NAMALWA (cell line): ENCODE data around the gene FLOT1.
A peak's percentile ranks its signal among the peaks of the same experiment; 100 is the strongest.

Experiments used
- DNase-seq: peaks from one replicate; pipeline ENCODE4 v3.0.0-alpha.2; 2015; ENCODE audit warnings: low spot score

Gene FLOT1

DNA sequence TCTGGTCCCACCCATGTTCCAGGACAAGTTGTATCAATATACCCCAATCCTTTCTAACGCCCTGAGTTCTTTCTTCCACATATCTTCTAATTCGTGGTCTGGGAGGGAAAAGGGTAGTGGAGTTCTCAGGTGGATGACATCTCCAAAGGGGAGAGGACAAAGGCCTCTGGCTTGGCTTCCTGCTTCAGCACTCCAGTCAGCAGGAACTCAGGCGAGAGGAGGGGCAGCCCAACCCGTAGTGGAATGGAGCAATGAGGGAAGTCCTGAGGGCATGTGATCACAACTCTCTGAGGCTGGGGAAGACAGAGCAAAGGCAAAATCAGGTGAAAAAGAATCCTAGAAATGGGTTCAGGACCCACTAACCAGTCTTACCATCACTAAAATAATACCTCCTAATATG lies 42.1 kb downstream of the FLOT1 start:
- no peak for DNase-seq

DNA sequence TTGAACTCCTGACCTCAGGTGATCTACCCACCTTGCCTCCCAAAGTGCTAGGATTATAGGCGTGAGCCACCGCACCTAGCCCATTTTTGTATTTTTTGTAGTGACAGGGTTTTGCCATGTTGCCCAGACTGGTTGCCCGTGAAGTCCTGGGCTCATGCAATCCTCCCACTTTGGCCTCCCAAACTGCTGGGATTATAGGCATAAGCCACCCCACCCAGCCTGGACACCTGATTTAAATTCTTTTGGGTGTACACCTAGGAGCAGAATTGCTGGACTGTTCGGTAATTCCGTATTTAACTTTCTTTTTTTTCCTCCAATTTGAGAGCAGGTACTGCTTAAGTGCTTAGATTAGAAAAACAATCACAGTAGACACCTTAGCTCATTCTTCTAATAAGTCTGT lies 46.1 kb downstream of the FLOT1 start:
- DNase-seq: no peak

DNA sequence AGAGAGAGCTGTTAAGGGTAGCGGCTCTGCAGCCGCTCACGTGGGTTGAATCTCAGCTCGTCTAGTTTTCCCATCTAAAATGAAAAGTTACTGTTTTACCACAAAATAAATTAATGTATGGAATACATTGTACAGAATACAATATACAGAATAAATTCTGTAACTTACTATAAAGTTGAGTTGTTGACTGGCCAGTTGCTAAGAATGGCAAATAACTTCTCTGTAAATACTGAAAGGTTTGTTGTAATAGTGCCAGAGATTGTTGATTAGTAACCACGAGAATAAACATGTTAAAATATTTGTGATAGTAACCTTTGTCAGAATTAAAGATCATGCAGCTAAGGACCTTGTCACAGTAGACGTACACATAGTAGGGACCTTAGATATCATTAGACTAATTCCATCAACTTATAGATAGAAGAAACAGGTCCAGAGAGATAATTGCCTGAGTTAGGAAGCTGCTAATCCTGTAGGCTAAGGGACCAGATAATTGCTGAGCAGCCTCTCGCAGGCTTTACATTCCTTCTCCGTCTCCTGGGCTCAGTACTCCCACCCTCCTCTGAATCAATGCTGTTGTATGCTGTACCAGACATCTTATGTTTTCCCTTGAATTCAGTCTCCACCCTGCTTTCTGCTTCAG lies 51.2 kb downstream of the FLOT1 start:
- DNase-seq: peak; percentile 31

DNA sequence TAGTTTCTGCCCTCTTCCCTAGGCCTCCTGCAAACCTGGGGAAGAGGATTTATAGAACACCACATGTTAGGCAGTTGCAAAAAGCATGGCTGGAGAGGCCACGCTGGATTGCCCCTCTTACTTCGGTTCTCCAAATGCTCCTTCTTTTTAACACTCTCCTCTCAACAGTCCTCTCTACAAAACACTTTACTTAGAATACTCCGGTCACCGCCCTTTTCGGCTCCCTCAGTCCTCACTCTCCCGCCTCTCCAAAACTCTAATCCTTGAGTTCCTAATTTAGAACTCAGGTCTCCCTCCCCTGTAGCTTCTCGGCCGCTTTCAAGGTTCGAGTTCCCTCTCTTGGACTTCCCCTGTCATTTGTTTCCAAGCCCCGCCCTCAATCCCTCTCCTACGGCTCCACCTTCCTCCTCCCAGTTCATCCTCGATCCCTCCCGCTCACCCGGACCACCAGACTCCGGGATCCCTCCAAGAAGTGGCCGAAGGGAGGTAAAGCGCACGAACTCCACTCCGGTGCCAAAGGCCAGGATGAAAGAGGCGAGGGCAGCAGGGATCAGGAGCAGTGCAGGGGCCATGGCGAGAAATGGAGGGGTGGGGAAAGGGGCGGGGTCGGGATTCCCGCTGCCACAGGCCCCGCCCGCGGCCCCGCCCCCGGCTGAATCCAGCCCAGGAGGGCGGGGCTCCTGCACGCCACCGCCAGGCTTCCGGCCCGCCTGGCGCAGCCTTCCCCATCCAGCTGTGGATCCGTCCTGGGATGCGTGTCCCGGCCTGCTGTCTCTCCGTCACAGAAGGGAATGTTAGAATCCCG lies 51.9 kb downstream of the FLOT1 start, which contains the start of gene NRM:
Gene NRM (minus strand): TSS at position 582 of the 805 bp plus-strand sequence. CDS start 10 bp downstream, at position 572.
- peak; percentile 79 for DNase-seq

DNA sequence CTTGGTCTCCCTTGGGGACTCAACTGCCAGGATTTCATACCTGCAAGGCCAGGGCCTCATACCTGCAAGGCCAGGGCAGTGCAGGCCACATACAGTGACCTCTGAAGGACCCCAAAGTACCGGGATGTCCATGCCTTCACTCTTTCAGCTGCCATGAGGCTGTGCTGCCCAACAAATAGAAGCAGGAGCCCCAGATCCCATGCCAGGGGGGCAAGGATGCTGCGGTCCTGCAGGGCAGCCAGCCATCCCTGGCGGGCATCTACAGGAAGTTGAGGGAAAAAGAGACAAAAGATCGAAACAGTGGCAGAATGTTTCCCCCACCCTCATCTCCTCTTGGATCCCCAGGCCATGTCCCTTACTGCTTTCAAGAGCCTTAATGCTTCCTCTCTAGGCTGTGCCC lies 52.5 kb downstream of the FLOT1 start:
- DNase-seq: no peak

DNA sequence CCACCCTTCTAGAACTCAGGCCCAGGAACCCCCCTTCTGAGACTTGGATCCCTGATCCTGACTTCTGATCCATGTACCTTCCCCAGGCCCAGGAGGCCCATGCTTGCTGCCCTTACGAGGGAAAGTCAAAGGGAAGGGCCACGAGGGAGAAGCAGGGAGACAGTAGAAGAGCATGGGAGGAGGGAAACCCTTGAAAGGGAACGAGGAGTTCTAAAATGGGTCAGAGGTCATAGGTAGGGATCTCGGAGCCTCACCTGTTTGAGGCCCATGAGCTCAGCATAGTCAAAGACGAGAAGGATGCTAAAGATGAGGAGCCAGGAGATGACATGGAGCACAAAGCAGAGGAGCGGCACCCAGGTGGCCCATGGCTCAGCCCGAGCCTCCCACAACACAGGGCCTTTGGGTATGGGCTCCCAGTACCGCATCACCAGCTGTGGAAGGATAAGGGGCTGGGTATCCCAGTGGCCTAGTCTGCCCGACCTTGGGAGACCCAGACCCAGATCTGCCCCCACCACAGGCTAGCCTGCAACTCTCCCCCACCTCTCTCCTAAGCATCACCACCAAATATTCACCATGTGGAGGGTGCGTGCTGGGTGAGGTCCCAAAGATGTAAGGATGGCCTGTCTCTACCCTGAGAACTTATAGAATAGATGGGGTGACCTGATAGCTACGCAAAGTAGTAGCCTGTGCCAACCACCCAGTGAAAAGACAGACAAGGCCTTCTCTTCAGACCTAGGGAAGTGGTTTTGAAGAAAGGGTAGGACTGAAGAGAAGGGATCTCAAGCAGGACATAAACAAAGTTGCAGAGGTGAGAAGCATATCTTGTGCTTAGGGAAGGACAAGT lies 53.2 kb downstream of the FLOT1 start:
- DNase-seq: peak; percentile 36

DNA sequence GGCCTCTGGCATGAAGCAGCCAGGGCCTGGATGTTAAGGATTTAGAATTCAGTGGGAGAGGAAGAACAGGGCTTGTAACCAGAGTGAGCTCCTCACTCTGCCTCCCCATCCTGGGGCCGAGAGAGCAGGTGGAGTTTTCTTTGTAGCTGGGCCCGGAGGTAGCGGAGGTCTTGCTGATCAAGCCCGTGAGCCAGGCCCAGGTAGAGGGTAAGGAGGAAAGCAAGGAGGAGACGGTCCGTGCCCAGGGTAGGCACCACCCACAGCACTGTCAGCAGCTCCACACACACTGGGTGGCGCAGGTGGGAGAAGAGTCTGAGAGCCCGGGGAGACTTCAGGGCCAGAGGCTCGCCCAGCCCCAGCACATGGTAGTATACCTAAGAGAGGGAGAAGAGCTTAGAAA lies 53.9 kb downstream of the FLOT1 start:
- peak; percentile 70 for DNase-seq

DNA sequence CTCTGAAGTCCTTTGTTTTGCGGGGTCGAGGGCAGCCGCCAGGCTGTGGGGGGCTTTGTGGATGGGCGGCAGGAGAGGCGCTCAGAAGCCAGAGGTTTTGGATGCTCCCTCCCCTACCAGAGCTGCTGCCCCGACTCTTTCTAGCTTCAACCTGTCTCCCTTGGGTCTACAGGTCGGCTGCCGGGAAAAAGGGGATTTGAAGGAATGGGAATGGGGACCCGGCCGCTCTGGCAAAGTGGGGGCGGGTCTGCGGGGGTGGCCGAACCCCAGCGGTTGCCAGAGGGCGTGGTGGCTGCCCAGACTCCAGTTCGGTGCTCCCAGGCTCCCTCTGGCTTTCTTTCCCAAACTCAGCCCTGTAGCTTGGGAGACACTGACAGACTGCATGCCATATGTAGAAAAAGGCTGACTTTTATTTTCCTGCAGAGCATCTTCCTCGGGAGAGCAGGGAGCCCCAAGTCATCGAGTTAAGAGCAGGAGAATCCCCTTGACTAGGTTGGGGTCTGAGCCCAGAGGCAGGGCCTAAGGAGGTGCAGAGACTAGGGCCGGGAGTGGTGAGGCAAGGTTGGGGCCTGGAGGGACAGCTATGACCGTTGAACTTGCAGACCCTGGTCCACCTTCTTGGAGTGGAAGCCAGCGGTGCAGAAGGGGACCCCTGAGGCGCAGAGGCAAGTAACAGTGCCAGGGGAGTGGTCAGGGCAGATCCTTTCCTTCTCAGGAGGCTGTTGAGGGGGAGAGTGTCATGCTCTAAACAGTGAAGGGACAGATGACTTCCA lies 54.6 kb downstream of the FLOT1 start:
- DNase-seq: peak; percentile 42

DNA sequence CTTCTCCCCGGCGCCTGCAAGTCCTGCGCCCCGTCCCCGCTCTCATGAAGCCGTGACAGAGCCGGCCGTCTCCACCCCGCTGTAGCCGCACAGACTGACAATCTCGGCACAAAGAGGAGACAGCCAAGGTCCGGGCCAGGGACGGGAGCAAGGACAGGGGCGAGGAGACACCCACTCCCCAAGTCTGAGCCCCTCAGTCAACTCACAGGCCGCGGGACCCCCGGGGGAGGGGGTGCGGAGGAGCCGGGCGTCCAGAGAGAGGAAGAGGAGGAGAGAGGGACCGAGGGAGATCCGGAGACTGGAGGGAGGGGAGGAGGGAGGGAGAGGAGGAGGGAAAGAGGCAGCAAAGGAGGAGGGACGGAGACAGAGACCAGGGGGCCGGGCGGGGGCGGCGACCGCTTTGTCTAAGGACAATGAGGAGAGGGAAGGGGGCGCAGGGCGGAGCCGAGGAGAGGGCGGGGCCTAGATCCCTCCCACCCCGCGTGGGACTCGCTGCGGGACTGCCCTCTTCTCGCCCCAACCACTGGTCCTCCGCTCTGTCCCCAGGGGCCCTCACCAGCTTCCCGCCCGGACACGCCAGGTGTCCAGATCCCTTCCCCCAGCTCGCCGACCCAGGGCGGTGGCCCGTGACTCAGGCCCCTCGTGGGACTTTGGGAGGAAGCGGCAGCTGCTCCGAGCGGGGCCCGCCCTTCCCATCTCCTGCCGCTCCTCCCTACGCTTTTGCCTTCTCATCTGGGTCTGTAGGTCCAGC lies 55.4 kb downstream of the FLOT1 start:
- peak; percentile 91 for DNase-seq

DNA sequence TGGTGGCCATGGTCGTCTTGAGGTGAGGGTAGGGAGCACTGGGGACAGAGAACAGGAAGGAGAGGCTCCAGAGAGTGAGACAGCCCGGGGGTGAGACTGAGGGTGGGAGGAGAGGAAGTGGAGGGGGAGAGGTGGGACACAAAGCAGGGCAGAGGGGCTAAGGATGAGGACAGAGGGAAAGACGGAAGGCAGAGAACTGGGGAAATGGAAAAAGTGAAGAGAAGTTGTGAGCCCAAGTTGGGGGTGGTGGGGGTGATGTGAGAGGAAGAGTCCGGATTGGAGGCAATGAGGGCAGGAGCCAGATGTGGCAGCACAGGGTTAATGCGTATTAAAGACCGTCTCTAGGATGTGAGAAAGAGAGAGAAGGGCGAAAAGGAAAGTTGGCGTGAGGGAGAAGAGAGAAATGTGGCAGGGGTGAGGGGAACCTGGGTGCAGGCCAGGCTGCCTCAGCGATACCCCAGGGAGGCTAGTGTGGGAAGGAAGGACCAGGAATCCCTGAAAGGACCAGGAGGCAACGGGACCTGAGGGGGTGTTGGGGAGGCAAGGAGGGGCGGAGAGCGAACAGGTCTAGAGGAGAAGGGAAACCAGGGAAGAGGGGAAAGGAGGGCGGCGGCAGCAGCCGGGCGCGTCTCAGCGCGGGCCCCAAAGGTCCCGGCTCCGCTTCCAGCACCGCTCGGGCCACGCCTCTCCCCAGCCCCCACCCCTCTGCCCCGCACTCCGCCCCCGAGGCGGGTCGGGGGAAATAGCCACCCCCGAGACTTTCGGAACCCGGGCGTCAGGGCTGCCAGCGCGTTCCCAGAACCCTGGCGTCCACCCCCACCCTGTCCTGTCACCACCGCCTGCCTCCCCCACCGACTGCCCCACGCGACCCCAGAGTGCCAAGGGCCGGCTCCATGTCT lies 56.2 kb downstream of the FLOT1 start, which contains the start of gene PPP1R18:
Gene PPP1R18 (minus strand): TSS at position 637 of the 899 bp plus-strand sequence. CDS start 627 bp downstream, at position 10.
- peak; percentile 71 for DNase-seq

DNA sequence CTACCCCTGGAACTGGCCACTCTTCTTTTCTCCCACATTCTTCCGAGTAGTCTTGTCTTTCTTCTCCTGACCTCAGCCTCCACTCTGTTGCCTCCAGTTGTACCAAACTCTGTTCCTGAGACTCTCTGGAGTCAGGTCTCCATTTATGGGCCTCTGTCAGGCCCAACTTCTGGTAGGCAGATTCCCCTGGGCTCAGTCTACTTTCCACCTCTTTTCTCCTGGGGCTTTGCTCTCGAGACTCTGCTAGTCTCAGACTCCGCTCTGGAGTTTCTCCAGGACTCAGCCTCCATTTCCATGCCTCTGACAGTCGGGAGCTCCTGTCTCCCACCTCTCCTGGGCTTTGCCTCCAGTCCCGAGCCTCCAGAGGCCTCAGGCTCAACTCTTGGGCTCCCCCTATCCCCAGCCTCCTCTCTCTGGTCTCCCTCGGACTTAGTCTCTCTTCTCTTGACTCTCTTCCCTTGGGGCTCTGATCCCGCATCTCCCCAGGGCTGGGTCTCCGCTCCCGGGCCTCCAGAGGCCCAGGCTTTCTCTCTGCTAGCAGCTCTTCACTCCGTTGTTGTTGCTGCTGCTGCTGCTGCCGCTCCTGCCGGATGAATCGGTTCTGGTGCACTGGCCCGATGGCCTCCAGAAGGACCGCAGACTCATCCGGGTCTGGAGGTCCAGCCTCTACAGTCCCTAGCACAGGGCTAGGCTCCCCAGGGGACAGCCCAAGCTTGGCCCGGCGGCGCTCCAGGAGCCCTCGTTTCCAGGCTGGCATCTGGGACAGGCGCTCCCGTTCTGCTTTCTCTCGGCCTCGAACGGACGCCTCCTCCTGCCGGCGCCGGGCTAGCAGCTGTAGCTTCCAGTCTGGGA lies 57.1 kb downstream of the FLOT1 start:
- peak; percentile 54 for DNase-seq

DNA sequence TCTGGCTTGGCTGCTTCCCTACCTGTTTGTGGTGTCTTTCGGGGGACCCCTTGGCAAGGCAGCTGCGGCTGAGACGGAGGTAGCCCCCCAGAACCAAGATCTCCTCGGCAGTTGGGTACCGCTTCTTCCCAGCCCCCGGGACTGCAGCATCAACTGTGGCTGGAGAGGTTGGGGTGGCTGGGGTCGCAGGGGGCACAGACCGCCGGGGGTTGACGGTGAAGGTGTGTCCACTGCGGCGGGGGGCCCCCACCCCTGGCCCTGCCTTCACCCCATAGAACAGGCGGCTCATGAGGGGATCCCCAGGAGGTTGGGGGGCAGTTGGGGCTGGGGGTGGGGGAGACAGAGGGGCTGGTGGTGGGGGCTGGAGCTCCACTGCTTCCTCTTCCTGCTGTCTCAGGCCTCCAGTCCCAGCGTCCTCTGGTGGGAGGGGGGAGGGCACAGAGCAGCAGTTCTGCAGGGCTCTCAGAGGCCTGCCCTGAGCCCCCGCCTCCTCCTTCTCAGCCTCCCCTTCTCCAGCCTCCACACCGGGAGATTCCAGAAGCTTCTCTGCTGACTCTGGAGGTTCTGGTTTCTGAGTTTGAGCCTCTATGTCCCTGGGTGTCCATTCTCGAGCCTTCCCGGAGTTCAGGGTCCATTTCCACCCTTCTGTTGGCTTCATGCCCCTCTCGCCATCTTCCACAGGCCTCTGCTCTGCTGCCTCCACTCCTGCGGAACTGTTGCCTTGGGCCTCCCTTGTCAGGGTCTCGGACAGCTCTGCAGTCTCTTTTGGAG lies 57.9 kb downstream of the FLOT1 start:
- peak; percentile 64 for DNase-seq

DNA sequence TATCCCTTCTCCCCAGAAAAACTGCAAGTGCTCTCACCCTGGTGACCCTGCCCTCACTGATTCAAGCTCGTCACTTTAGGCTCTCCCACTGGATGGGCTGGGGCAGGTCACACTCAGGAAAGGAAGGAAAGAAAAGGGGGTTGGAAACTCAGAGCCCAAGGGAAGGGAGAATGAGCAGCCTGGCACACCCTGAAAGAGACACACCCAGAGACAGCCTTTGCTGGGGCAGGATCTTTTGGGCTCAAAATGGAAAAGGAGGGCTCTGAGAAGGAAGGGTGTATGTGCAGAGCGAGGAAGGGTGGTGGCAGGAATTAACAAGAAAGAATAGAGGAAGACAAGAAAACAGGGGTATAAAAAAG lies 58.5 kb downstream of the FLOT1 start:
- peak; percentile 45 for DNase-seq

DNA sequence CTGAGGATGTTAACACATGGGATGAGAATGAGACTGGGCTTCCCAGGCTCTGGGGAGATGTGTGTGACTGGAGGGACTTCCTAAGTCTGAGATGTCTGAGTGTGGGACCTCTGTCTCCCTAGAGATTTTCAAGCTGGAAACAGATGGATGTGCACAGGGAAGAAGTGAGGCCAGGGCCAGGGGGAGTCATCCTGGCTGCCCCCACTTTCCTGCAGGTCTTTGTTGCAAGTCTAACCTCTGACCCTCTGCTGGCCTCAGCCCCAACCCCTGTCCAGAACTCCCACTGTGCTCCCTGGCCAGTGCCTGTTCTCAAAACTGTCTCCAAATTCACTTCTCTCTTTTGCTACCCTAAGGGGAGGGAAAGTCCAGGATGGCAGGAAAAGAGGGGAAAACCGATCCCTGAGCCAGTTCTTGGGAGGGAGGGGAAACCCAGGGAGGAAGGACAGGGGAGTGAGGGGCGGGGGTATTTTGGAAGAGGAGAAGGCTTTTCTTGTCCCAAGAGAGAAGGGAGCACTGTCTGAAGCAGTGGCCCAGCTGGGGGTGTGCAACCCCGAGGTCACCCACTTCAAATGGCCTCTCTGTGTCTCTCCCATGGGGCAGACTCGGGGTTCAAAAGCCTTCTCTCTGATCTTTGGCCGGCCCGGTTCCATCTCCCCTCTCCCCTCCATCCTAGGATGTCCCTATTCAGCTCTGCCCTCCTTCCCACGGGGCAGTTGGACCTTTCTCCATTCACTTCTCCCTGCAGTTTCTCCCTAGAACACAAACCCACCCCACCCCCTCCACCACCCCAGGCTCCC lies 59.1 kb downstream of the FLOT1 start:
- peak; percentile 29 for DNase-seq

DNA sequence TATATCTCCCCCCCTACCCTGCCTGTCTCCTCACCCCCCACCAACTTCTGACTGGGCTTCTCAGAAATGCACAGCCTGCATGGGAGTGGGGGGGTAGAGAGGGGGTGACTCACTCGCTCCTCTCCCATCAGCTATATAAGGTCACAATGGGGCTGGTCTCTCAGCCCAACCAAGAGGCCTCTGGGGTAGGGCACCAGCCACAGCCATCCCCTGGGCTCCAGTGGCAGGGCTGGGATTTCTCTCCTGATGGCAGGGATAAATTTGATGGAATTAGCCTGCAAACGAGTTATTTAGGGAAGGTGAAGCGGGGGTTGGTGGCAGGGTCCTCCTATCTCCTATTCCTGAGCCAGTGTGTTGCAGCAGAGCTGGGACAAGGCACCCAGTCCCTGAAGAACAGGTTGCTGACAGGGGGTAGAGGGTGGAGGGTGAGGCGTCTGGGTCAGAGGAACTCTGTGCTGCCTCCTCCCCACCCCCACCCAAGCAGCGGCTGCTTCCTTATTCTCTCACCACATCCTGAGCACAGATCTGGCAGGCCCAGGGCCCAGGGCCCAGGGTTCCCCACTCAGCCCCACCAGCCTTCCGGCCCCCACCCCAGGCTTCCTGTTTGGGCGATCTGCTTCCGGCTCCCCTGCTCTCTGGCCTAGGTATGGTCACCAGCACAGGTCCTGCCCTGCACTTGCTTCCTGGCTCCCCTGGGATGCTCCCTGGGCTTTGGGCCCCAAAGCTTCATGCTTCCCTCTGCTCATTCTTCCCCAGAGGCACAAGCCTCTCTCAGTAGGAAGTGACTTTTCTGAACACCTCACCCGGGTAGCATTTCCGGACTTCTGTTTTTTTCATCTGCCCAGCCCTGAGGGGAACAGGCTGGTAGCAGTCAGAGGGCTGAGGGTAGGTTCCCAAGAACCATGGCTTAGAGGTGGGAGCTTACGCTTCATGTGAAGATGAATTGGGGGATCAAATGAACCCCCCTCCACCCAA lies 60.1 kb downstream of the FLOT1 start:
- DNase-seq: peak; percentile 88

DNA sequence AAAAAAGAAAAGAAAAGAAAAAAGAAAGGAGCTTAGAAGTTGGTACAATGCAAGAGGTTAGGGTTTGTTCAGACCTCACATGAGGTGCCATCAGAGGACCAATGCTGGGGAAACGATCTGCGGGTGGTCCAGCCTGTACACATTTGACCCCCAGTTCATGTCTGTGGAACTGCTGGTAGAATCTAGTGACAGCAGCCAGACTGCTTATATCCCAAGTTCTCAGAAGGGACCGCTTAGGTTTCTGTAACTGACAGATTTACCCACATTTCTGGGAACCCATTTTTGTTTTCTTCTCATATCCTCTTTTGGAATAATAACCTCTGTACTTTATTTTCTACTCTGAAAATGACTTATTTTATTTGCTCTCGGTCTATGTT lies 60.7 kb downstream of the FLOT1 start:
- peak; percentile 31 for DNase-seq
